Brain microvascular endothelial cell (primary cell): ENCODE data around the gene KCNH2.
"Not testable (repeated sequence)": the region's sequence is repeated elsewhere in the genome, so short reads cannot be mapped to it uniquely, and the experiment has no call there.

ENCODE experiments used
- DNase-seq: peaks from one replicate; pipeline ENCODE4 v3.0.0-alpha.2; 2020
- H3K27ac ChIP-seq: fragments of 250-450 bp; sonication (Bioruptor Pico); 2 replicates; pipeline ENCODE4 v1.5.1; 2020; ENCODE audit warnings: mild to moderate bottlenecking, moderate library complexity
- H3K27me3 ChIP-seq: fragments of 250-450 bp; sonication (Bioruptor Pico); replicated peaks from 2 replicates; pipeline ENCODE4 v1.5.1; 2020; ENCODE audit warnings: mild to moderate bottlenecking
- H3K36me3 ChIP-seq: fragments of 250-450 bp; sonication (Bioruptor Pico); replicated peaks from 2 replicates; pipeline ENCODE4 v1.5.1; 2020; ENCODE audit warnings: mild to moderate bottlenecking
- H3K4me3 ChIP-seq: 2 replicates; pipeline ENCODE4 v1.5.1; 2011; ENCODE audit warnings: low read depth, mild to moderate bottlenecking, control low read depth, low read length, moderate library complexity
- CTCF ChIP-seq: IDR thresholded peaks from 2 replicates; pipeline ENCODE4 v1.5.1; 2011; ENCODE audit warnings: low read depth, mild to moderate bottlenecking, moderate library complexity, low read length, control low read depth, inconsistent platforms; ENCODE audit errors: missing control alignments
- in situ Hi-C: cut with HindIII; loops from 2 replicates; pipeline ENCODE4 v1.10.0; 2017; ENCODE audit warnings: low sequenced_read_pairs, low pct_ligation_motif_present

The KCNH2 gene

DNA sequence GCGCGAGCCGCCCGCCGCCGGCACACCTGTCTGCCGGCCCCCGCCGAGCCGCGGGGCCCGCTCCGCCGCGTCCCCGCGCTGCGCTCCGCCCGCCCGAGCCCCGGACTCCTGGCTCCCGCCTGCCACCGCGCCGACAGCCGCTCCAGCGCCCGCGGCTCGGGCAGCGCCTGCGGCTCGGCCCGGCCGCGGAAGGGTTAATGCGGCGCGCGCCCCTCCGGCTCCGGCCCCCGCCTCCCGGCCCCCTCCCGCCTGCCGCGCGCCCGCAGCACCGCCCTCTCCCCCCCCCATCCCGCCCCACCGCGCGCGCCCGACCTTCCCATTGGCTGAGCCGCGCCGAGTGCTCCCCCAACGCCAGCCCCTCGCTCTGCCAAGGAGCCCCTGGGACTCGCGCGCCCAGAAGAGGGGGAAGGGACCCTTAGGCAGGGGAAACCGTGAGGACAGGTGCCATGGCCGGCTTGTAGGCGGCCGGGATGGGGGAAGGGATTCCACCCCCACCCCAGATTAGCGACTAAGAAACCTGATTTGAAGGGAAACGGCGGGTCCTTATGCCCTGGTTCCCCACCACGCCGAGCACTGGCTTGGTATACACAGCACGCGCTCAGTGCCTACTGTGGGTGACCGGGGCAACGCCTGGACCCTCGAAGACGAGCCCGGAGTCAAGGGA, at the start of gene KCNH2:
Gene KCNH2 (minus strand): TSS at position 196 of the 664 bp plus-strand sequence. CDS start 408 bp downstream, outside the sequence.
- H3K4me3 ChIP-seq = no peak within 1 kb of the TSS
- H3K36me3 ChIP-seq = no peaks in the 10 kb centered on the region
- TF ChIP-seq CTCF = no peak
- in situ Hi-C loops = no loop called here
- peaks cover 69% of the 10 kb centered on the region for H3K27me3 ChIP-seq
- DNase-seq = no peak
- H3K27ac ChIP-seq = no peak within 1 kb of the TSS

DNA sequence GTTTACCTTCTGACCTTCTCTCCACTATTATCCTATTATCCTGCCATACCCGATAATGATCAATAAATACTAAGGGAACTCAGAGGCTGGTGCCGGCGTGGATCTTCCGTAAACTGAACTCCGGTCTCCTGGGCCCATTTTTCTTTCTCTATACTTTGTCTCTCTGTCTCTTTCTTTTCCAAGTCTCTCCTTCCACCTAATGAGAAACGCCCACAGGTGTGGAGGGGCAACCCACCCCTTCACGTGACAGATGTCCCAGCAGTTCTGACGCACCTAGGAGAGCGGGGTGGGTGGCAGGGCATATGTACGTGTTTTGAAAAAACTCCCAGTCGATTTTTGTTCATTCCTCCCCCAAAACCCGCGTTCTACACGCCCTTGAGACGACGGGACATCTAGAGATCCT, 49.6 kb upstream of the KCNH2 start:
- Histone ChIP-seq H3K4me3 (peak overlapping the region; percentile 85), H3K27ac (peak overlapping the region; percentile 72)
- in situ Hi-C loops, DNase-seq, H3K27me3 ChIP-seq, H3K36me3 ChIP-seq: not testable (repeated sequence)

GRCh38 chr7:151026771-151027727, 48.9 kb upstream of the KCNH2 start:
- in situ Hi-C loops, H3K4me3 ChIP-seq: not testable (repeated sequence)

GRCh38 chr7:151025924-151026671, 48.0 kb upstream of the KCNH2 start:
- Histone ChIP-seq H3K27ac (no peak overlapping the region), H3K4me3 (no peak overlapping the region), H3K27me3 (no peaks in the 10 kb centered on the region), H3K36me3 (no peaks in the 10 kb centered on the region)
- DNase-seq = no peak
- in situ Hi-C loops = no loop called here
- TF ChIP-seq CTCF = no peak

More at GRCh38 chr7:151026771-151027727, 48.9 kb upstream of the KCNH2 start:
- H3K27me3 ChIP-seq, DNase-seq, H3K36me3 ChIP-seq, H3K27ac ChIP-seq: not testable (repeated sequence)

DNA sequence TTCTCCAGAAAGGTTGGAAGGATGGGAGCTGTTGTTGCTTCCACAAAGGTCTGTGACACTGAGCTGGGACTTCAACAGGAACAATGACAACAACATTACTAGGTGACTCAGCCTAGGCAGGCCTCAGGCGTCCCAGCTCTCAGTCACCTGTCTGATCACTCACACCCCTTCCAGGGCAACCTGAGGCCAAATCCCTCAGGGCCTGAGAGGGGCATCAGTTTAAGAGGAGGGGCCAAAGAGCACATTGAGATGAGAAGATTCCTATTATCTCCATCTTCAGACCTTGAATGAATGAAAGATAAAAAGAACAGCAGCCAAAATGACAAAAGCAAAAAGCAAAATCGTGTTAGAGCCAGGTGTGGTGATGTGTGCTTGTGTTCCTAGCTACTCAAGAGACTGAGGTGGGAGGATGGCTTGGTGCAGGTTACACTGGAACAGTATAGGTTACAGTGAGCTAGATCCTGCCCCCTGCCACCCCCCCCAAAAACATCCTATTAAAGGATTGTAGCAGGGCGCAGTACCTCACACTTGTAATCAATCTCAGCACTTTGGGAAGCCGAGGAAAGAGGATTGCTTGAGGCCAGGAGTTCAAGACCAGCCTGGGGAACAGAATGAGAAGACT, 46.4 kb upstream of the KCNH2 start, which contains the start of gene ATG9B:
Gene ATG9B (minus strand): TSS at position 60 of the 622 bp plus-strand sequence. CDS start 71 bp downstream, outside the sequence.
- no peak for TF ChIP-seq CTCF
- no peak for DNase-seq
- H3K27ac ChIP-seq = no peak within 1 kb of the TSS

DNA sequence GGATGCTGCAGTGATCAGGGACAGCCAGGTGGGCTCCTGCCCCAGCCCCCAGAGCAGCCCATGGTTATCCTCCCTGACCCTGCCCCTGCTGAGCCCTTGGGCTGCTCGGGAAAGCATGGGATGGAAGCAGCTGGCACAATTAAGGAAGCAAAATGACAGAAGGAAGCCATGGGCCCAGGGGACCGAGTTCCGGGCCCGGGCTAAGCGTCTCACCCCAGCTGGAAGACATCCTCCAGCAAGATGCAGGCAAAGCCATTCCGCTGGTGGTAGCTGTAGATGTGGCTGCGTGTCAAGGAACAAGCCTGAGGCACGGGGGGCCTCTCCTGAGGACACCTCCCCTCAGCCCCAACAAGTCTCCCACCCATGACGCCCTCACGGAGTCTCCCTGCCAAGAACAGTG, 45.1 kb upstream of the KCNH2 start:
- no peak for DNase-seq
- TF ChIP-seq CTCF = no peak
- H3K4me3 ChIP-seq = no peak overlapping the region
- no peaks in the 10 kb centered on the region for H3K36me3 ChIP-seq
- peaks cover 24% of the 10 kb centered on the region for H3K27me3 ChIP-seq
- in situ Hi-C loops = no loop called here
- no peak overlapping the region for H3K27ac ChIP-seq

More for the DNA sequence above, 46.4 kb upstream of the KCNH2 start, which contains the start of gene ATG9B:
- no peaks in the 10 kb centered on the region for H3K36me3 ChIP-seq
- H3K27me3 ChIP-seq = peaks cover 13% of the 10 kb centered on the region
- in situ Hi-C loops = no loop called here
- no peak within 1 kb of the TSS for H3K4me3 ChIP-seq
